Measurements from ENCODE around the gene RAD51B.

Gene RAD51B

DNA sequence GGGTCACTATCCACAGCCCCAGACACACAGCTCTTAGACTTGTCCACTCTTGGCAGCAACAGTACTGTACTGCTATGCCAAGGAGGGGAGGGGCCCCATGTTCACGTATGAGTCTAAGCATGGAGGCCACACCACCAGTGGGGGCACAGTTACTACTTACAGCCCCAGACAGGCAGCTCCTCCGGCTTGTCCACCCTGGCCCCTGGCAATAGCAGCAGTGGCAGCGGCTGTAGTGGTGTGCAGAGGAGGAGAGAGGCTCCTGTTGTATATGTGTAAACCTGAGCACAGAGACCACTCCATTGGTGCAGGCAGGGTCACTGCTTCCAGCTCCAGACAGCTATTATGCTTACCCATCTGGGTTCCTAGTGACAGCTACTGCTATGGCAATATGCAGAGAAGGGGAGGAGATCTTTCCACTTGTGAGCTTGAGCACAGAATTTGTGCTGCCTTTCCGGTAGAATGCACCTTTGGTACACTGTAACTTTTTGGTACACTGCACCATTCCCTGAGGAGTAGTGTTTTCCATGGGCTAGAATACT lies 113.2 kb downstream of the RAD51B start (continued):
- TF ChIP-seq ZBTB49 (tag by site-specific recombination; IDR thresholded peaks at IDR 0.05; ENCODE audit: low read depth): no peak
- TF ChIP-seq ZNF2 (tag by site-specific recombination; IDR thresholded peaks at IDR 0.05): no peak
- no peak for TF ChIP-seq ZNF341 (tag by site-specific recombination; IDR thresholded peaks at IDR 0.05; ENCODE audit: low read depth)

DNA sequence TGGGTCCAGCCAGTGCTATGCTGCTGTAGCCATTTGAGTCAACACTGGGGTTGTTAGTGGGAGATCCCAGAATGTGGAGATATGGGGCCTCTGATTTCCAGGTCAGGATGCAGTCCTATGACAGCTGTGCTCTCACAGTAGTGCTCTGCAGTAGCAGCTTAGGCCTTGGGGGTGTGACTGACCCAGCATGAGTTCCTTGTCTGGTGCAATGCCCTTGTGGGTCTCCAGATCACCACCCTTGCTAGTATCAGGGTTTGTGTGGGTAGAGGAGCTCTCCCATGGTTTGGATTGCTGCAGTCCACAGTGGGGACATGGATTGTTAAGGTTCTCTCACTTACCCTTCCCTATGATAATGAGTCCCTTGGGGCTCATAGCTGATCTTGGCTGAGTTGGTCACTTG lies 113.7 kb downstream of the RAD51B start:
- H3K4me1 ChIP-seq (ENCODE audit: control insufficient read depth, insufficient read depth, low read length): peaks cover 8% of the 10 kb centered on the region
- CTCF ChIA-PET: interaction anchor here (0.6 to 3.3 kb wide), 17 partner anchors 9 to 1062 kb away, joined by 3 to 33 read pairs (median 6); no protein-coding TSS in a partner anchor
- H3K4me3 ChIP-seq (ENCODE audit: low read depth, low read length): no peak overlapping the region
- TF ChIP-seq ZNF501 (tag by site-specific recombination; IDR thresholded peaks at IDR 0.05) (no peak), HOXA7 (CRISPR knock-in tag; IDR thresholded peaks at IDR 0.05; ENCODE audit: borderline replicate concordance) (no peak), GFI1B (tag by site-specific recombination; IDR thresholded peaks at IDR 0.05) (no peak)
- TF ChIP-seq, protein P1, sequence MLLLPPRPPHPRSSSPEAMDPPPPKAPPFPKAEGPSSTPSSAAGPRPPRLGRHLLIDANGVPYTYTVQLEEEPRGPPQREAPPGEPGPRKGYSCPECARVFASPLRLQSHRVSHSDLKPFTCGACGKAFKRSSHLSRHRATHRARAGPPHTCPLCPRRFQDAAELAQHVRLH (tag by site-specific recombination; IDR thresholded peaks at IDR 0.05): no peak
- POLR2A ChIA-PET: no interaction called here
- no peak overlapping the region for H3K27ac ChIP-seq (ENCODE audit: extremely low read depth, low read depth, low read length)
- H3K9me3 ChIP-seq (ENCODE audit: control insufficient read depth, insufficient read depth, low read depth, low read length): no peaks in the 10 kb centered on the region
- no peaks in the 10 kb centered on the region for H3K36me3 ChIP-seq (ENCODE audit: control insufficient read depth in 2 of 2, insufficient read depth in 1 of 2, low read length in 2 of 2)

- CTCF ChIA-PET: interaction anchor here (0.6 to 3.3 kb wide), 30 partner anchors 8 to 1173 kb away, joined by 3 to 33 read pairs (median 4); no protein-coding TSS in a partner anchor
- Histone ChIP-seq H3K36me3 (ENCODE audit: control insufficient read depth in 2 of 2, insufficient read depth in 1 of 2, low read length in 2 of 2) (no peaks in the 10 kb centered on the region), H3K9me3 (ENCODE audit: control insufficient read depth, insufficient read depth, low read depth, low read length) (no peaks in the 10 kb centered on the region), H3K4me1 (ENCODE audit: control insufficient read depth, insufficient read depth, low read length) (peaks cover 8% of the 10 kb centered on the region), H3K27ac (ENCODE audit: extremely low read depth, low read depth, low read length) (no peak overlapping the region), H3K4me3 (ENCODE audit: low read depth, low read length) (no peak overlapping the region)
- POLR2A ChIA-PET: no interaction called here
- TF ChIP-seq ZNF654 (tag by site-specific recombination; IDR thresholded peaks at IDR 0.05; ENCODE audit: low read depth) (peak; percentile 92), ZNF423 (tag by site-specific recombination; IDR thresholded peaks at IDR 0.05) (no peak), ZBTB17 (tag by site-specific recombination; IDR thresholded peaks at IDR 0.05) (peak; percentile 57), ZNF529 (tag by site-specific recombination; IDR thresholded peaks at IDR 0.05; ENCODE audit: insufficient replicate concordance) (no peak), CTCF (tag by site-specific recombination; IDR thresholded peaks at IDR 0.05) (peak; percentile 83), ZNF394 (tag by site-specific recombination; IDR thresholded peaks at IDR 0.05; ENCODE audit: borderline replicate concordance) (0 out of 2 replicates have a peak, but pooled peaks have one; percentile 22), ZNF292 (tag by site-specific recombination; IDR thresholded peaks at IDR 0.05; ENCODE audit: borderline replicate concordance, low read depth) (no peak), SCRT2 (tag by site-specific recombination; IDR thresholded peaks at IDR 0.05) (peak; percentile 60), ZNF2 (tag by site-specific recombination; IDR thresholded peaks at IDR 0.05) (0 out of 2 replicates have a peak, but pooled peaks have one; percentile 39), ZNF48 (tag by site-specific recombination; IDR thresholded peaks at IDR 0.05) (no peak), PRDM1 (tag by site-specific recombination; IDR thresholded peaks at IDR 0.05) (peak; percentile 86), ZNF837 (tag by site-specific recombination; IDR thresholded peaks at IDR 0.05) (no peak), YY2 (tag by site-specific recombination; IDR thresholded peaks at IDR 0.05) (no peak), ZNF514 (tag by site-specific recombination; IDR thresholded peaks at IDR 0.05) (no peak), ZBTB44 (tag by site-specific recombination; IDR thresholded peaks at IDR 0.05) (no peak), WT1 (tag by site-specific recombination; IDR thresholded peaks at IDR 0.05) (0 out of 2 replicates have a peak, but pooled peaks have one; percentile 24)
- TF ChIP-seq, protein P2, sequence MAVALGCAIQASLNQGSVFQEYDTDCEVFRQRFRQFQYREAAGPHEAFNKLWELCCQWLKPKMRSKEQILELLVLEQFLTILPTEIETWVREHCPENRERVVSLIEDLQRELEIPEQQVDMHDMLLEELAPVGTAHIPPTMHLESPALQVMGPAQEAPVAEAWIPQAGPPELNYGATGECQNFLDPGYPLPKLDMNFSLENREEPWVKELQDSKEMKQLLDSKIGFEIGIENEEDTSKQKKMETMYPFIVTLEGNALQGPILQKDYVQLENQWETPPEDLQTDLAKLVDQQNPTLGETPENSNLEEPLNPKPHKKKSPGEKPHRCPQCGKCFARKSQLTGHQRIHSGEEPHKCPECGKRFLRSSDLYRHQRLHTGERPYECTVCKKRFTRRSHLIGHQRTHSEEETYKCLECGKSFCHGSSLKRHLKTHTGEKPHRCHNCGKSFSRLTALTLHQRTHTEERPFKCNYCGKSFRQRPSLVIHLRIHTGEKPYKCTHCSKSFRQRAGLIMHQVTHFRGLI (tag by site-specific recombination; IDR thresholded peaks at IDR 0.05): no peak
Measured at GRCh38 chr14:67934087-67934486, 114.5 kb downstream of the RAD51B start.

Data from HEK293 (cell line).